OCI-LY3 (cell line): ENCODE measurements around the gene RSPH1.

Source experiments
- H2AFZ ChIP-seq: fragments of 200-600, 300-600 bp; shearing (Covaris generic); 2 replicates; pipeline ENCODE4 v1.6.0; 2014; ENCODE audit warnings: antibody characterized with exemption, low read depth, low read length
- H3K27ac ChIP-seq: fragments of 200-600, 300-600 bp; sonication (generic); 2 replicates; pipeline ENCODE4 v1.5.1; 2014; ENCODE audit warnings: mild to moderate bottlenecking, low read length, moderate library complexity, mixed read lengths
- H3K27me3 ChIP-seq: fragments of 200-600, 300-600 bp; sonication (generic); 2 replicates; pipeline ENCODE4 v1.6.1; 2014; ENCODE audit warnings: low read depth, low read length, mixed read lengths
- H3K36me3 ChIP-seq: fragments of 200-600, 300-600 bp; sonication (generic); replicated peaks from 2 replicates; pipeline ENCODE3; 2014; ENCODE audit warnings: low read depth, low read length, mixed read lengths
- H3K4me1 ChIP-seq: fragments of 300-600, 200-600 bp; sonication (generic); 2 replicates; pipeline ENCODE4 v1.6.1; 2014; ENCODE audit warnings: low read length, mixed read lengths
- H3K4me2 ChIP-seq: fragments of 200-600, 300-600 bp; sonication (generic); 2 replicates; pipeline ENCODE4 v1.6.1; 2014; ENCODE audit warnings: low read length, mixed read lengths
- H3K4me3 ChIP-seq: fragments of 300-600, 200-600 bp; sonication (generic); 2 replicates; pipeline ENCODE4 v1.5.1; 2014; ENCODE audit warnings: antibody characterized with exemption, mild to moderate bottlenecking, low read length, moderate library complexity
- H3K79me2 ChIP-seq: fragments of 300-600, 200-600 bp; shearing (Covaris generic); 2 replicates; pipeline ENCODE4 v1.6.1; 2014; ENCODE audit warnings: mild to moderate bottlenecking, low read length, mixed read lengths
- H3K9ac ChIP-seq: fragments of 300-600, 200-600 bp; shearing (Covaris generic); 2 replicates; pipeline ENCODE4 v1.6.0; 2014; ENCODE audit warnings: mild to moderate bottlenecking, low read length, moderate library complexity
- H3K9me3 ChIP-seq: fragments of 200-600, 300-600 bp; shearing (Covaris generic); 2 replicates; pipeline ENCODE4 v1.6.1; 2014; ENCODE audit warnings: low read length, mixed read lengths; ENCODE audit not compliant: insufficient read depth
- H4K20me1 ChIP-seq: fragments of 200-600, 300-600 bp; sonication (generic); 2 replicates; pipeline ENCODE4 v1.6.1; 2016; ENCODE audit warnings: low read length, mixed read lengths; ENCODE audit not compliant: insufficient read depth
- CTCF ChIP-seq: fragments of 200-600, 300-600 bp; sonication (generic); IDR thresholded peaks from 2 replicates; pipeline ENCODE4 v1.5.1; 2014; ENCODE audit warnings: antibody characterized with exemption, low read length, low read depth
- EZH2phosphoT487 ChIP-seq: fragments of 200-600 bp; shearing (Covaris generic); IDR thresholded peaks from 2 replicates; pipeline ENCODE4 v1.6.1; 2018; ENCODE audit warnings: antibody characterized with exemption, mixed run types, low read depth

The RSPH1 gene

DNA sequence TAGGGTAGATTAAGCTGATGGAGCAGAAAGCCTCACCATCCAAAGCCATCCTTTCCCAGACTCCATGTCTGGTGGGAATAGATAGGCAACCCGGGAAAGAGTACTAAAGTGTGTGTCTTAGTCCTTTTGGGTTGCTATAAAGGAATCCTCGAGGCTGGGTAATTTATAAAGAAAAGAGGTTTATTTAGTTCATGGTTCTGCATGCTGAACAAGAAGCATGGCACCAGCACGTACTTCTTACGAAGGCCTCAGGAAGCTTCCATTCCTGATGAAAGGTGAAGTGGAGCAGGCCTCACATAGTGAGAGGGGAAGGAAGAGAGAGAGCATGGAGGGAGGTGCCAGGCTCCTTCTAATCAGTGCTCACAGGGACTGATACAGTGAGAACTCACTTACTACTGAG, 11.4 kb upstream of the RSPH1 start:
- no peak overlapping the region for H3K9ac ChIP-seq
- H3K36me3 ChIP-seq, result no peaks in the 10 kb centered on the region
- no peaks in the 10 kb centered on the region for H3K79me2 ChIP-seq
- H3K27me3 ChIP-seq, result no peaks in the 10 kb centered on the region
- no peak overlapping the region for H3K4me3 ChIP-seq
- TF ChIP-seq EZH2phosphoT487, result no peak
- TF ChIP-seq CTCF, result no peak
- no peaks in the 10 kb centered on the region for H3K9me3 ChIP-seq
- H3K27ac ChIP-seq, result no peak overlapping the region
- H4K20me1 ChIP-seq, result no peaks in the 10 kb centered on the region
- no peak overlapping the region for H2AFZ ChIP-seq
- no peak overlapping the region for H3K4me2 ChIP-seq
- peaks cover 16% of the 10 kb centered on the region for H3K4me1 ChIP-seq

DNA sequence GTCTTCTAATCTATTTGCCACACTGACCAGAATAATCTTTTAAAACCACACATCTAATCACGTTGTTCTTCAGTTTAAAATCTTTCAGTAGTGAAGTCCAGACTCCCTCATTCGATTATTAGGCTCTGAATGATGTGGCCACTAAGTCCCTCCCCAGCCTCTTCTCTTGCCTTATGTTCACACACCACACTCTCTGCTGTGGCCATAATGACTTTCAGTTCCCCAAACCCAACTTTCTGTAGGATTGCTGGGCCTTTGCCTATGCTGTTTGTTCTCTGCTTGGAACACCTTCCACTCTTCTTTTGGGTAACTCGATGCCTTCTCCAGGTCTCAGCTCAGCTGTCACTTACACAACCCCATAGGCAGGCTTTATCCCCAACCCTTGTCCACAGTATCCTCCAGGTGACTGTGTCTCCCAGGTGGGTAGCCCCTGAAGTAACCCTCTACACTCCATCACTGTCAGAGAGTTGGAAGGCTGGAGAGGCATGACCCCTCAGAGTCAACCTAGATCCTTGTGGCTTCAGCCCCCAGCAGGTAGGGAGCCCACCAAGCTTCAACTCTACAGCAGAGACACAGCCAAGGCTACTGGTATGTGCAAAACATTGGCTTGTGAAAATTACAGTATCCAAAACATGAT, 9.2 kb upstream of the RSPH1 start:
- H3K9ac ChIP-seq, result no peak overlapping the region

DNA sequence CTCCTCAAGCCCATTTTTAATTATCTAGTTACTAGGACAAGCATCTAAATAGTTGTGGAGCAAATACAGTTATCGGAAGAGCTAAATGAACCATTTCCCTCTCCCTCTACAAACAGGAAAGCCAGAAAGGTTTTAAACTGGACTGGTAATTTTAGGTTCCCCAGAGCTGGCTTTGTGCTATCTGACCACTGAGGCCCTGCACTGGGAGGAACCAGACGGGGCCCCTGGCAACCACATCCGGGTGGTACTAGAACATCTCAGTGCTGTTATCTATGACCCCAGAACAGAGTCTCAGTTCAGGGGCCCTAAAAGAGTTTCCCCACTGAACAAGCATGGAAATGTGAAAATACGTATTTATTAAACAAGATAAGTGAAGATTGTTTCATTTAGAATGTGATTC, 7.7 kb upstream of the RSPH1 start:
- no peaks in the 10 kb centered on the region for H3K27me3 ChIP-seq
- no peaks in the 10 kb centered on the region for H3K36me3 ChIP-seq
- peaks cover 16% of the 10 kb centered on the region for H3K4me1 ChIP-seq
- H3K9me3 ChIP-seq, result no peaks in the 10 kb centered on the region
- H2AFZ ChIP-seq, result no peak overlapping the region
- no peak overlapping the region for H3K27ac ChIP-seq
- no peaks in the 10 kb centered on the region for H4K20me1 ChIP-seq
- no peak overlapping the region for H3K9ac ChIP-seq
- no peak overlapping the region for H3K4me3 ChIP-seq
- no peak for TF ChIP-seq CTCF
- TF ChIP-seq EZH2phosphoT487, result no peak
- no peaks in the 10 kb centered on the region for H3K79me2 ChIP-seq
- no peak overlapping the region for H3K4me2 ChIP-seq

More for the DNA sequence above, 9.2 kb upstream of the RSPH1 start:
- Histone ChIP-seq H3K4me3 (no peak overlapping the region; the same call in 1 of the 2 replicates), H3K36me3 (no peaks in the 10 kb centered on the region), H2AFZ (no peak overlapping the region), H3K9me3 (no peaks in the 10 kb centered on the region), H3K27me3 (no peaks in the 10 kb centered on the region), H3K27ac (no peak overlapping the region), H3K4me1 (peaks cover 16% of the 10 kb centered on the region), H3K4me2 (peak overlapping the region; percentile 42), H4K20me1 (no peaks in the 10 kb centered on the region), H3K79me2 (no peaks in the 10 kb centered on the region)
- TF ChIP-seq EZH2phosphoT487 (no peak), CTCF (no peak)

- Histone ChIP-seq H3K36me3 (no peaks in the 10 kb centered on the region), H3K9me3 (no peaks in the 10 kb centered on the region), H3K9ac (no peak overlapping the region), H3K27ac (no peak overlapping the region), H2AFZ (no peak overlapping the region), H4K20me1 (no peaks in the 10 kb centered on the region), H3K4me3 (no peak overlapping the region), H3K79me2 (no peaks in the 10 kb centered on the region), H3K27me3 (no peaks in the 10 kb centered on the region), H3K4me2 (no peak overlapping the region), H3K4me1 (peaks cover 19% of the 10 kb centered on the region)
- TF ChIP-seq CTCF (no peak), EZH2phosphoT487 (no peak)
These were observed 4.7 kb upstream of the RSPH1 start for GRCh38 chr21:42500736-42501135.
